Endodermal cell (in vitro differentiated cells): ENCODE measurements around the gene KIF26B. TPM values are rescaled to one million over a fixed set of nuclear protein-coding genes. Genes with fewer than 3 reads are reported as not detected.

Experiments
- DNase-seq: peaks from one replicate; pipeline ENCODE4 v3.0.0-alpha.2; 2017
- H3K27ac ChIP-seq: 2 replicates; pipeline ENCODE4 v1.5.1; 2013; ENCODE audit warnings: mild to moderate bottlenecking, low read depth, low read length, moderate library complexity
- H3K27me3 ChIP-seq: 2 replicates; pipeline ENCODE4 v1.6.1; 2013; ENCODE audit warnings: mild to moderate bottlenecking, low read length, moderate library complexity; ENCODE audit not compliant: insufficient read depth, control insufficient read depth, poor library complexity, severe bottlenecking
- H3K36me3 ChIP-seq: 2 replicates; pipeline ENCODE4 v1.7.0; 2013; ENCODE audit warnings: mild to moderate bottlenecking, low read length, moderate library complexity; ENCODE audit not compliant: control insufficient read depth, insufficient read depth
- H3K4me1 ChIP-seq: one replicate; pipeline ENCODE4 v1.7.0; 2013; ENCODE audit warnings: low read length; ENCODE audit not compliant: control insufficient read depth, insufficient read depth
- H3K4me3 ChIP-seq: 2 replicates; pipeline ENCODE4 v1.5.1; 2013; ENCODE audit warnings: mild to moderate bottlenecking, low read length, moderate library complexity
- H3K9ac ChIP-seq: 2 replicates; pipeline ENCODE4 v1.6.1; 2013; ENCODE audit warnings: mild to moderate bottlenecking, low read length, moderate library complexity; ENCODE audit not compliant: poor library complexity, severe bottlenecking; ENCODE audit errors: extremely low read depth
- H3K9me3 ChIP-seq: 2 replicates; pipeline ENCODE4 v1.6.1; 2013; ENCODE audit warnings: mild to moderate bottlenecking, low read length, moderate library complexity; ENCODE audit not compliant: control insufficient read depth
- H3K27ac Mint-ChIP-seq: 2 replicates; pipeline ENCODE4 v1.8.0; 2020; ENCODE audit warnings: mixed read lengths
- H3K27me3 Mint-ChIP-seq: 2 replicates; pipeline ENCODE4 v1.8.0; 2021; ENCODE audit warnings: mild to moderate bottlenecking, mixed read lengths; ENCODE audit not compliant: insufficient read depth
- H3K36me3 Mint-ChIP-seq: 2 replicates; pipeline ENCODE4 v1.8.0; 2020; ENCODE audit warnings: low read depth, mixed read lengths
- H3K4me1 Mint-ChIP-seq: 2 replicates; pipeline ENCODE4 v1.8.0; 2020; ENCODE audit warnings: mixed read lengths
- H3K4me3 Mint-ChIP-seq: 2 replicates; pipeline ENCODE4 v1.8.0; 2020; ENCODE audit warnings: mild to moderate bottlenecking, moderate library complexity, mixed read lengths
- H3K9me3 Mint-ChIP-seq: 2 replicates; pipeline ENCODE4 v1.8.0; 2020; ENCODE audit warnings: mild to moderate bottlenecking, mixed read lengths
- CTCF ChIP-seq: fragments of 200-600 bp; sonication (generic); conservative IDR thresholded peaks from 2 replicates; pipeline ENCODE4 v1.5.0; 2021; ENCODE audit warnings: antibody characterized with exemption, mild to moderate bottlenecking
- WGBS, 2 experiments: methylation state at CpG; one replicate each; pipeline versions ENCODE4 v1.1.5 to v1.1.7; 2013; ENCODE audit warnings: missing lambda C conversion rate in 2 of 2, mixed read lengths in 1 of 2; ENCODE audit not compliant: insufficient coverage in 1 of 2, insufficient read length in 1 of 2; 5-methylcytosine and 5-hydroxymethylcytosine counted together
- total RNA-seq, 2 donors: library from RNA; stranded (reverse); fragmentation: NEBNext Ultra II Directional in 1 of 2; extraction: Animal tissue kit (Norgen Biotek cat#: 25700) in 1 of 2; gene quantifications; 2 replicates in 1 of 2; 3 replicates in 1 of 2; pipeline ENCODE4 v1.2.1, GENCODE V29; 2021

KIF26B gene
- total RNA-seq, 2 donors from 2014 or later, result 12.3 to 21.0 TPM

GRCh38 chr1:245290836-245291235 is 136.1 kb downstream of the KIF26B start:
- H3K4me1 Mint-ChIP-seq, result no peaks in the 10 kb centered on the region
- H3K36me3 Mint-ChIP-seq, result no peaks in the 10 kb centered on the region
- no peak overlapping the region for H3K9ac ChIP-seq
- no peaks in the 10 kb centered on the region for H3K36me3 ChIP-seq
- H3K9me3 Mint-ChIP-seq, result no peaks in the 10 kb centered on the region
- no peaks in the 10 kb centered on the region for H3K27me3 Mint-ChIP-seq
- H3K27me3 ChIP-seq, result no peaks in the 10 kb centered on the region
- no peak overlapping the region for H3K4me3 ChIP-seq
- no peak overlapping the region for H3K4me3 Mint-ChIP-seq
- WGBS, 2 experiments, result 77% methylated on average over 1 of the region's 1 CpG; no CpG with 5 or more reads in 1 of the 2 experiments
- H3K4me1 ChIP-seq, result no peaks in the 10 kb centered on the region
- no peaks in the 10 kb centered on the region for H3K9me3 ChIP-seq
- H3K27ac Mint-ChIP-seq, result no peak overlapping the region
- TF ChIP-seq CTCF, result no peak
- H3K27ac ChIP-seq, result no peak overlapping the region
- DNase-seq, result no peak

GRCh38 chr1:245291351-245291750 is 136.6 kb downstream of the KIF26B start:
- DNase-seq, result no peak
- Mint-ChIP-seq H3K27me3 (no peaks in the 10 kb centered on the region), H3K4me1 (no peaks in the 10 kb centered on the region), H3K4me3 (no peak overlapping the region), H3K9me3 (no peaks in the 10 kb centered on the region), H3K36me3 (peaks cover 2% of the 10 kb centered on the region), H3K27ac (peak overlapping the region; percentile 30)
- H3K9ac ChIP-seq, result no peak overlapping the region
- H3K36me3 ChIP-seq, result no peaks in the 10 kb centered on the region
- no peak for TF ChIP-seq CTCF
- 55 to 88% methylated on average over 1 to 4 of the region's 4 CpGs for WGBS, 2 experiments
- H3K4me1 ChIP-seq, result no peaks in the 10 kb centered on the region
- H3K27ac ChIP-seq, result no peak overlapping the region
- H3K9me3 ChIP-seq, result no peaks in the 10 kb centered on the region
- H3K27me3 ChIP-seq, result no peaks in the 10 kb centered on the region
- no peak overlapping the region for H3K4me3 ChIP-seq

GRCh38 chr1:245292141-245292540 is 137.4 kb downstream of the KIF26B start:
- no peaks in the 10 kb centered on the region for H3K27me3 ChIP-seq
- H3K9me3 Mint-ChIP-seq, result no peaks in the 10 kb centered on the region
- no peaks in the 10 kb centered on the region for H3K27me3 Mint-ChIP-seq
- no peak overlapping the region for H3K9ac ChIP-seq
- no peaks in the 10 kb centered on the region for H3K36me3 ChIP-seq
- H3K9me3 ChIP-seq, result no peaks in the 10 kb centered on the region
- no peak overlapping the region for H3K4me3 Mint-ChIP-seq
- H3K27ac ChIP-seq, result no peak overlapping the region
- no peak overlapping the region for H3K4me3 ChIP-seq
- peaks cover 6% of the 10 kb centered on the region for H3K36me3 Mint-ChIP-seq
- no peak overlapping the region for H3K27ac Mint-ChIP-seq
- WGBS, 2 experiments, result 87 to 92% methylated on average over 7 to 14 of the region's 14 CpGs
- no peak for DNase-seq
- no peaks in the 10 kb centered on the region for H3K4me1 Mint-ChIP-seq
- no peaks in the 10 kb centered on the region for H3K4me1 ChIP-seq
- no peak for TF ChIP-seq CTCF
